Calu3 (cell line): ENCODE data around the gene MEP1A. TPM values are rescaled to one million over a fixed set of nuclear protein-coding genes. Genes with fewer than 3 reads are reported as not detected.
"Not testable (repeated sequence)": the region's sequence is repeated elsewhere in the genome, so short reads cannot be mapped to it uniquely, and the experiment has no call there.

Experiments
- BruUV-seq: library from RNA; stranded (reverse); fragments of 400-500 nt; replicated peaks from 2 replicates; lab custom pipeline; 2021; lab: Mats Ljungman, UMichigan
- CTCF ChIA-PET: fragments of 300-600 bp; sonication (Branson Sonifier 250); formaldehyde crosslinking; loops from one replicate; lab custom pipeline; 2022; ENCODE audit warnings: antibody characterized with exemption; lab: Charles Lee
- DNase-seq: peaks from one replicate; pipeline ENCODE4 v3.0.0; 2022
- H3K27ac Mint-ChIP-seq: one replicate; pipeline ENCODE4 v1.8.0; 2022; ENCODE audit warnings: mixed read lengths; ENCODE audit not compliant: unreplicated experiment
- H3K27me3 Mint-ChIP-seq: one replicate; pipeline ENCODE4 v1.8.0; 2022; ENCODE audit warnings: mixed read lengths; ENCODE audit not compliant: unreplicated experiment
- H3K36me3 Mint-ChIP-seq: one replicate; pipeline ENCODE4 v1.8.0; 2022; ENCODE audit warnings: mild to moderate bottlenecking, moderate library complexity, mixed read lengths; ENCODE audit not compliant: insufficient read depth, unreplicated experiment
- H3K4me1 Mint-ChIP-seq: one replicate; pipeline ENCODE4 v1.8.0; 2022; ENCODE audit warnings: mild to moderate bottlenecking, low read depth, mixed read lengths; ENCODE audit not compliant: unreplicated experiment
- H3K4me3 Mint-ChIP-seq: one replicate; pipeline ENCODE4 v1.8.0; 2022; ENCODE audit warnings: mild to moderate bottlenecking, low read depth, moderate library complexity, mixed read lengths; ENCODE audit not compliant: unreplicated experiment
- H3K9me3 Mint-ChIP-seq: one replicate; pipeline ENCODE4 v1.8.0; 2022; ENCODE audit warnings: low read depth, mixed read lengths; ENCODE audit not compliant: unreplicated experiment
- intact Hi-C: fragments of 100-400 bp; cut with micrococcal nuclease; formaldehyde crosslinking; loops from one replicate; pipeline ENCODE4 v1.10.0; 2022; ENCODE audit not compliant: unreplicated experiment
- total RNA-seq: library from RNA; stranded (reverse); gene quantifications from 2 replicates; pipeline ENCODE4 v1.2.3, GENCODE V29; 2022
- TF ChIP-seq, protein P1 (sequence below): fragments of 200-600 bp; IDR thresholded peaks from one replicate; pipeline ENCODE4 v1.8.0; 2022; ENCODE audit warnings: antibody characterized with exemption; ENCODE audit not compliant: unreplicated experiment

MEP1A gene
- total RNA-seq, 1 experiment from 2014 or later, result not detected

DNA sequence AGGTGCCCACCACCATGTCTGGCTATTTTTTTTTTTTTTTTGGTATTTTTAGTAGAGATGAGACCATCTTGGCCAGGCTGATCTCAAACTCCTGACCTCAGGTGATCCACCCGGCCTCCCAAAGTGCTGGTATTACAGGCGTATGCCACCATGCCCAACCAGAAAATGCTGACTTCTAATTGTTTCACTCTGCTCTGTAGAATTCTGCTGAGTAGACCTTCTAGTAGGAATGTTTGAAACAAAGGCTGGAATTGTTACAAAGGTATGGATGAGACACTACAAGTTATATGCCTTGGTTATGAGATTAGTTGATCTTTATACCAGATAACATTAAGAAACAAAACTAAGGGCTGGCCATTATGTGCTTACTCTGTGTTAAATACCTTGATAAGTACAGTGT is 44.8 kb downstream of the MEP1A start:
- Mint-ChIP-seq H3K9me3 (peaks cover 8% of the 10 kb centered on the region), H3K27me3 (no peaks in the 10 kb centered on the region), H3K4me3 (no peak overlapping the region), H3K36me3 (no peaks in the 10 kb centered on the region), H3K27ac (no peak overlapping the region), H3K4me1 (peaks cover 9% of the 10 kb centered on the region)
- no peak for DNase-seq
- intact Hi-C loops, result no loop called here
- CTCF ChIA-PET, result no interaction called here
- TF ChIP-seq, protein P1, sequence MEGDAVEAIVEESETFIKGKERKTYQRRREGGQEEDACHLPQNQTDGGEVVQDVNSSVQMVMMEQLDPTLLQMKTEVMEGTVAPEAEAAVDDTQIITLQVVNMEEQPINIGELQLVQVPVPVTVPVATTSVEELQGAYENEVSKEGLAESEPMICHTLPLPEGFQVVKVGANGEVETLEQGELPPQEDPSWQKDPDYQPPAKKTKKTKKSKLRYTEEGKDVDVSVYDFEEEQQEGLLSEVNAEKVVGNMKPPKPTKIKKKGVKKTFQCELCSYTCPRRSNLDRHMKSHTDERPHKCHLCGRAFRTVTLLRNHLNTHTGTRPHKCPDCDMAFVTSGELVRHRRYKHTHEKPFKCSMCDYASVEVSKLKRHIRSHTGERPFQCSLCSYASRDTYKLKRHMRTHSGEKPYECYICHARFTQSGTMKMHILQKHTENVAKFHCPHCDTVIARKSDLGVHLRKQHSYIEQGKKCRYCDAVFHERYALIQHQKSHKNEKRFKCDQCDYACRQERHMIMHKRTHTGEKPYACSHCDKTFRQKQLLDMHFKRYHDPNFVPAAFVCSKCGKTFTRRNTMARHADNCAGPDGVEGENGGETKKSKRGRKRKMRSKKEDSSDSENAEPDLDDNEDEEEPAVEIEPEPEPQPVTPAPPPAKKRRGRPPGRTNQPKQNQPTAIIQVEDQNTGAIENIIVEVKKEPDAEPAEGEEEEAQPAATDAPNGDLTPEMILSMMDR, result no peak
- BruUV-seq, result no TSS peak

- CTCF ChIA-PET, BruUV-seq, H3K4me1 Mint-ChIP-seq, H3K36me3 Mint-ChIP-seq, H3K9me3 Mint-ChIP-seq, H3K27ac Mint-ChIP-seq, H3K4me3 Mint-ChIP-seq, H3K27me3 Mint-ChIP-seq, DNase-seq, intact Hi-C loops: not testable (repeated sequence)
These were observed 49.2 kb downstream of the MEP1A start for GRCh38 chr6:46842252-46842846.

DNA sequence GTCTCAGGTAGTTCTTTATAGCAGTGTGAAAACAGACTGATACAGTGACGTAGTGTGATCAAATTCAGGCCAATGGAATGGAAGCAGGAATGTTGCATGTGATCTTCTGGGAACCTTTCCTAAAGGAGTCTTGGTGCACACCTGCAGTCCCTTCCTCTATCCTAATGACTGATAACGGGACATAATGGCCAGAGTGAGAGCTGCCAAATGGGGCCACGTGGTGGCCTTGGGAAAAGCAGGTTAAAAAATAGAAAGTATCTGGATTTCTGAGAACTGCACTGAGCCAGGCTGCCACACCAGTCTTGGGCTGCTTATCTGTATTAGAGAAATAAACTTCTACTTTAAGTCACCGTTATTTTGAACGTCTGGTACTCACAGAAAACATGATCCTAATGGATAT is 51.9 kb downstream of the MEP1A start:
- TF ChIP-seq, protein P1, result no peak
- intact Hi-C loops, result loop anchor here (5.0 kb wide), 2 partner anchors 202 to 467 kb away; no protein-coding TSS in a partner anchor
- H3K9me3 Mint-ChIP-seq, result peaks cover 8% of the 10 kb centered on the region

GRCh38 chr6:46848684-46849360 is 55.6 kb downstream of the MEP1A start:
- intact Hi-C loops, result loop anchor here (1.0 to 5.0 kb wide), 6 partner anchors 76 to 463 kb away; no protein-coding TSS in a partner anchor
- TF ChIP-seq, protein P1, result peak; percentile 97
- peaks cover 35% of the 10 kb centered on the region for H3K4me1 Mint-ChIP-seq
- H3K27me3 Mint-ChIP-seq, result no peaks in the 10 kb centered on the region
- no peaks in the 10 kb centered on the region for H3K9me3 Mint-ChIP-seq
- DNase-seq, result peak; percentile 94
- BruUV-seq, result no TSS peak
- peak overlapping the region; percentile 9 for H3K27ac Mint-ChIP-seq
- CTCF ChIA-PET, result interaction anchor here (0.7 to 1.4 kb wide), 7 partner anchors 28 to 199 kb away, joined by 3 to 11 read pairs (median 6); no protein-coding TSS in a partner anchor
- H3K4me3 Mint-ChIP-seq, result peak overlapping the region; percentile 53
- no peaks in the 10 kb centered on the region for H3K36me3 Mint-ChIP-seq

More for the DNA sequence above, 51.9 kb downstream of the MEP1A start:
- no peak overlapping the region for H3K27ac Mint-ChIP-seq
- H3K27me3 Mint-ChIP-seq, result no peaks in the 10 kb centered on the region
- H3K4me1 Mint-ChIP-seq, result peaks cover 25% of the 10 kb centered on the region
- no peak overlapping the region for H3K4me3 Mint-ChIP-seq
- BruUV-seq, result no TSS peak
- CTCF ChIA-PET, result no interaction called here
- DNase-seq, result no peak
- no peaks in the 10 kb centered on the region for H3K36me3 Mint-ChIP-seq
